Activated naive CD8-positive, alpha-beta T cell treated with anti-CD3 and anti-CD28 coated beads for 36 hours (primary cell): ENCODE data around the gene TRIM21. TPM values are rescaled to one million over a fixed set of nuclear protein-coding genes. Genes with fewer than 3 reads are reported as not detected.
"Not testable (repeated sequence)": the region's sequence is repeated elsewhere in the genome, so short reads cannot be mapped to it uniquely, and the experiment has no call there.

Experiments
- DNase-seq: peaks from one replicate; pipeline ENCODE4 v3.0.0; 2021
- H3K27ac Mint-ChIP-seq: one replicate; pipeline ENCODE4 v1.8.0; 2022; ENCODE audit warnings: mild to moderate bottlenecking, moderate library complexity, mixed read lengths
- H3K27me3 Mint-ChIP-seq: one replicate; pipeline ENCODE4 v1.8.0; 2022; ENCODE audit warnings: mild to moderate bottlenecking, mixed read lengths
- H3K36me3 Mint-ChIP-seq: one replicate; pipeline ENCODE4 v1.8.0; 2021; ENCODE audit warnings: mild to moderate bottlenecking, mixed read lengths
- H3K4me1 Mint-ChIP-seq: one replicate; pipeline ENCODE4 v1.8.0; 2021; ENCODE audit warnings: mixed read lengths
- H3K4me3 Mint-ChIP-seq: one replicate; pipeline ENCODE4 v1.8.0; 2022; ENCODE audit warnings: mild to moderate bottlenecking, moderate library complexity, mixed read lengths
- H3K9me3 Mint-ChIP-seq: one replicate; pipeline ENCODE4 v1.8.0; 2022; ENCODE audit warnings: mixed read lengths
- total RNA-seq, 2 experiments: library from RNA; stranded (reverse); gene quantifications; one replicate each; pipeline ENCODE4 v1.2.3, GENCODE V29; 2021

The TRIM21 gene
- total RNA-seq: 10 to 100 TPM; 34.3 to 37.1 TPM

DNA sequence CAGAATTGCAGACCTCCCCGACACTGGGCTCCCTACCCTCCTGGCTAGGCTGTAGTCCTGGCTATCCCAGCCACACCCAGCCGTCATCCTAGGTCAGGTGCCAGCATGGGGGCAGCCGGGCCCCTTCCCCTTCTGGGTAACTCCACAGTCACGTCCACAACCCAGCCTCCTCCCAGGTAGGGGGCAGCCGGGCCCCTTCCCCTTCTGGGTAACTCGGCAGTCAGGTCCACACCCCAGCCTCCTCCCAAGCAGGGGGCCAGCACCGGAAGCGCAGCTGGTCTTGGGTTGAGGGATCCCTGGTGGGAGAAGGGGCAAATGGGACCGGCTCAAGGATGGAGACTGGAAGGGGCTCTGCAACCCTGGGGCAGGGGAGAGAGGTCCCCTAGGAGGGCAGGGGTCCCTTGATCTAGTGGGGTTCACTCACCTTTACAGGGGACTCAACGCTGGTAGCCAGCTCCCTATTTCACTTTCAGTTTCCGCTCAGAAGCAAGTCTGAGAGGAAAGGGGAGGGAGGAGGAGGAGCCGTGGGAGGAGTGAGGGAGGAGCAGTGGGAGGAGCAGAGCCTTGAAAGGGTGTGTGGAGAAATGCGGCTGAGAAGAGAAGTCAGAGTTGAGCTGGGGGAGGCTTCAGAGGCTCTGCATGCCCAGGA is at the start of gene TRIM21:
Gene TRIM21 (minus strand): TSS at position 494 of the 649 bp plus-strand sequence. CDS start 3,293 bp downstream, outside the sequence.
- H3K4me1 Mint-ChIP-seq: peaks cover 33% of the 10 kb centered on the region
- H3K27ac Mint-ChIP-seq: peak within 1 kb of the TSS; percentile 96
- H3K36me3 Mint-ChIP-seq: peaks cover 44% of the 10 kb centered on the region
- DNase-seq: peak; percentile 85
- H3K27me3 Mint-ChIP-seq: peaks cover 5% of the 10 kb centered on the region
- H3K9me3 Mint-ChIP-seq: peaks cover 9% of the 10 kb centered on the region
- H3K4me3 Mint-ChIP-seq: peak within 1 kb of the TSS; percentile 95

DNA sequence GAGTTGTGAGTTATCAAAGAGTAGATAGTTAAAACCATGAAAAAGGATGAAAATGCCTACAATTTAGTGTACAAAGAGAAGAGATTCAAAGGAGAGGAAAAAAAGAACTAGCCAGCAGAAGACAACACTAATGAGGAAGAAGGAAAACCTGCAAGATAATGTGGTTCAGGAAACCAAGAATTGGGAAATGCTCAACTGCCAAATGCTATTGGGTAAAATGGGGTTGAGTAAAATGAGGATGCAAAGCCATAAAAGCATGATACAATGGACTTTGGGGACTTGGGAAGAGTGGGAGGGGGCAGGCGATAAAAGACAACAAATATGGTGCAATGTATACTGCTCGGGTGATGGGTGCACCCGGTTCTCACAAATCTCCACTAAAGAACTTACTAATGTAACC is 48.0 kb upstream of the TRIM21 start:
- H3K4me3 Mint-ChIP-seq: no peak overlapping the region
- peaks cover 7% of the 10 kb centered on the region for H3K27me3 Mint-ChIP-seq
- DNase-seq: no peak
- no peak overlapping the region for H3K27ac Mint-ChIP-seq
- H3K36me3 Mint-ChIP-seq: no peaks in the 10 kb centered on the region
- no peaks in the 10 kb centered on the region for H3K4me1 Mint-ChIP-seq
- peaks cover 2% of the 10 kb centered on the region for H3K9me3 Mint-ChIP-seq

GRCh38 chr11:4436411-4436810 is 42.9 kb upstream of the TRIM21 start:
- Mint-ChIP-seq H3K27me3 (peaks cover 6% of the 10 kb centered on the region), H3K4me3 (no peak overlapping the region), H3K9me3 (peaks cover 2% of the 10 kb centered on the region), H3K27ac (no peak overlapping the region), H3K36me3 (no peaks in the 10 kb centered on the region), H3K4me1 (no peaks in the 10 kb centered on the region)
- DNase-seq: no peak

GRCh38 chr11:4433856-4434255 is 40.4 kb upstream of the TRIM21 start:
- Mint-ChIP-seq H3K9me3 (no peaks in the 10 kb centered on the region), H3K4me3 (no peak overlapping the region), H3K36me3 (no peaks in the 10 kb centered on the region), H3K27me3 (peaks cover 8% of the 10 kb centered on the region), H3K27ac (no peak overlapping the region), H3K4me1 (no peaks in the 10 kb centered on the region)
- DNase-seq: no peak

- Mint-ChIP-seq H3K27me3 (peaks cover 7% of the 10 kb centered on the region), H3K36me3 (no peaks in the 10 kb centered on the region), H3K9me3 (no peaks in the 10 kb centered on the region), H3K4me3 (no peak overlapping the region), H3K27ac (no peak overlapping the region), H3K4me1 (no peaks in the 10 kb centered on the region)
- DNase-seq: no peak
These were observed 36.5 kb upstream of the TRIM21 start for GRCh38 chr11:4430051-4430450.

- Mint-ChIP-seq H3K27me3 (peaks cover 4% of the 10 kb centered on the region), H3K27ac (no peak overlapping the region), H3K9me3 (no peaks in the 10 kb centered on the region), H3K4me3 (no peak overlapping the region), H3K4me1 (no peaks in the 10 kb centered on the region), H3K36me3 (no peaks in the 10 kb centered on the region)
- no peak for DNase-seq
These were observed 24.9 kb upstream of the TRIM21 start for GRCh38 chr11:4418403-4418802.

DNA sequence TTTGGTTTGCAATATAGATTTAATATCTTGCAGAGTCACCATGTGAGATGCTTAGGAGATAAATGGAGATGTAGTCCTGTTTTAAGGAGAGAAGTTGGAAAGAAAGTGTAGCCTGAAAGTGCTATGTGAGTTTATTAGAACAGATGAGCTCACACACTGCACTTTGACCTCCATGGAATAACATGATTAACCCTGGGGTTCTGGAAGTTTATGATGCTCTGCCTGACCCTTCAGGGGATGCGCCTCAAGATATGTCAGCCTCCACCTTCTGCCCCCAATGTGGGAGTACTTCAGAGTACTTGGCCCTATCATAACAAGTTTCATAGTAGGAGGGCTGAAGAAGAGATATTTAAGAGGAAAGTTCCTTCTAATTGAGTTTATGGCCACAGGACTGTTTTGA is 23.3 kb upstream of the TRIM21 start:
- H3K27ac Mint-ChIP-seq: no peak overlapping the region
- no peaks in the 10 kb centered on the region for H3K4me1 Mint-ChIP-seq
- no peaks in the 10 kb centered on the region for H3K36me3 Mint-ChIP-seq
- no peak overlapping the region for H3K4me3 Mint-ChIP-seq
- no peaks in the 10 kb centered on the region for H3K9me3 Mint-ChIP-seq
- no peak for DNase-seq
- H3K27me3 Mint-ChIP-seq: peaks cover 4% of the 10 kb centered on the region

- Mint-ChIP-seq H3K4me1 (no peaks in the 10 kb centered on the region), H3K27me3 (peaks cover 4% of the 10 kb centered on the region), H3K36me3 (no peaks in the 10 kb centered on the region), H3K4me3 (no peak overlapping the region), H3K9me3 (no peaks in the 10 kb centered on the region), H3K27ac (no peak overlapping the region)
- DNase-seq: no peak
These were observed 22.8 kb upstream of the TRIM21 start for GRCh38 chr11:4416306-4416705.

- H3K4me3 Mint-ChIP-seq, H3K9me3 Mint-ChIP-seq, DNase-seq, H3K36me3 Mint-ChIP-seq, H3K4me1 Mint-ChIP-seq, H3K27ac Mint-ChIP-seq: not testable (repeated sequence)
- peaks cover 11% of the 10 kb centered on the region for H3K27me3 Mint-ChIP-seq
These were observed 12.7 kb upstream of the TRIM21 start for GRCh38 chr11:4406206-4406605.

- H3K27me3 Mint-ChIP-seq: peaks cover 6% of the 10 kb centered on the region
- H3K36me3 Mint-ChIP-seq: peaks cover 40% of the 10 kb centered on the region
- peaks cover 12% of the 10 kb centered on the region for H3K9me3 Mint-ChIP-seq
- no peak for DNase-seq
- peak overlapping the region; percentile 96 for H3K27ac Mint-ChIP-seq
- H3K4me1 Mint-ChIP-seq: peaks cover 31% of the 10 kb centered on the region
- H3K4me3 Mint-ChIP-seq: peak overlapping the region; percentile 95
These were observed 339 bp upstream of the TRIM21 start for GRCh38 chr11:4393858-4394223.

DNA sequence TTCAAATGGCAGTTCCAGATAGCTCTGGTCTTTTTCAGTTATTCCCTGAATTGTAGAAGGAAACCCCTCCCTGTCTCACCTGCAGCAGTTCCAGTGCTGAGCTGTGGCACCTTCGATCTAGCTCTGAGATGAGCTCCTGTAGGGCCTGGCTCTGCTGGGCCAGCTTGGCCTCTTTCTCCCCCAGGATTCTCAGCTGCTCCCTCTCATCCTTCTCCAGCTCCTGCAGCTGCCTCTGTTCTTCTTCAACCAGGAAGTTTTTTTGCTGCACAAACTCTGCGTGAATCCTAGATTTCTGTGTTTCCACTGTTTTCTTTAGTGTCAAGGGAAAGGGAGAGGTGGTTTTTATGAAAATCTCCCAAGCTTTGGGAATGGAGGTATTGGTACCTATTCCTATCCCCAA is 5.3 kb downstream of the TRIM21 start:
- Mint-ChIP-seq H3K9me3 (no peaks in the 10 kb centered on the region), H3K27me3 (no peaks in the 10 kb centered on the region), H3K27ac (no peak overlapping the region), H3K4me3 (no peak overlapping the region), H3K36me3 (peaks cover 61% of the 10 kb centered on the region), H3K4me1 (peaks cover 25% of the 10 kb centered on the region)
- no peak for DNase-seq

DNA sequence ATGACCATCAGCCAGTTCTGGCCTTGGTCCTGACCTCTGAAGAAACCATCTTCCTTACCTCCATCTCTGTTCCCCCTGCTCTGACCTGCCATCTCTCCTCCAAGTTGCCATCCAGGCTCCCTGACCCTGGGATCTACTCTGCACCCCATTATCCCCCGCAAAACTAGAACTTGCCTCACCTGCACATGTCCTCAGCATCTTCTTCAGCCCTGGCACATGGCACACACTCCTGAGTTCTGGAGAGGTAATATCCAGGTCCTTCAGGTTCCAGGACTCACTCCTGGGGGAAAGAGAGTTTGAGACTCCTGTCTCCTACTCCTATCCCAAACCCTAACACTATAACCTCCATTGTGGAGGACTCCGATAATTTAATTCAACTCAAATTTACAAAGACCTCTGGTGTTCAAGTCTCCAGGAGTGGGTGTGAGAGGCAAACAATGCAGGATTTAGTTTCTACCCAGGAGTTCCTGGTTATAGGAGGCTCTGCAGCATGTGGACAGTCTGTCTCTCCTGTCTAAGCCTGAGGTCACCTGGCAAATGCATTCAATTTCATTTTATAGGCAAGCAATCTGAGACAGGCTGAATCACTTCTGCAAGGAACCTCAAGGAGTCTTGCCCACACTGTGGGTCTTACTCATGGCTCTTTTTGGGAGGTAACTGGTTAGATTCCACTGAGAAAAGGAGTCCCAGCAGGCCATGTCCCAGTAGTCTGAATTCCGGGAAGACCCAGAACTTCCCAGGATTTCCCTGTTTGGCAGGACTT is 7.3 kb downstream of the TRIM21 start:
- H3K9me3 Mint-ChIP-seq: no peaks in the 10 kb centered on the region
- H3K4me1 Mint-ChIP-seq: peaks cover 11% of the 10 kb centered on the region
- no peak overlapping the region for H3K4me3 Mint-ChIP-seq
- H3K27ac Mint-ChIP-seq: no peak overlapping the region
- no peaks in the 10 kb centered on the region for H3K27me3 Mint-ChIP-seq
- no peak for DNase-seq
- peaks cover 45% of the 10 kb centered on the region for H3K36me3 Mint-ChIP-seq

DNA sequence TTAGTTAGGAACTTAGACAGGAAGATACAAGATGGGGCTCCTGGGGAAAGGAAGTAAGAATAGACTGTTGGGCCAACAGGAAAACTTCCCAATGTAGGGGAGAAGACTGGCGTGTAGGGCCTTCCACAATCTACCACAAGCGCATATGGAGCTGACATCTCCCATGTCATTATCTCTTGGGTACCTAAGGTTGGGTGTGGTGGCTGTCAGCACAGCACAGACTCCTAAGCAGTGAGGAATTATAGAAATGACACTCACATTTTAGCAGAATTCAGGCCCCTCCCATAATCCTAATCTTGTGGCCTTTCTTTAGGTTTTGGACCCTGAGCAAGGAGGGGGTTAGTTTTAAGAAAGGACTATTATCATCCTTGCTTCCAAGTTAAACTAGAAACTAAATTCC is 11.6 kb downstream of the TRIM21 start:
- Mint-ChIP-seq H3K36me3 (peaks cover 15% of the 10 kb centered on the region), H3K27me3 (no peaks in the 10 kb centered on the region), H3K4me3 (no peak overlapping the region), H3K4me1 (no peaks in the 10 kb centered on the region), H3K9me3 (no peaks in the 10 kb centered on the region), H3K27ac (no peak overlapping the region)
- no peak for DNase-seq

- no peak overlapping the region for H3K4me3 Mint-ChIP-seq
- no peak overlapping the region for H3K27ac Mint-ChIP-seq
- no peaks in the 10 kb centered on the region for H3K4me1 Mint-ChIP-seq
- no peak for DNase-seq
- no peaks in the 10 kb centered on the region for H3K9me3 Mint-ChIP-seq
- peaks cover 4% of the 10 kb centered on the region for H3K27me3 Mint-ChIP-seq
- no peaks in the 10 kb centered on the region for H3K36me3 Mint-ChIP-seq
These were observed 17.9 kb downstream of the TRIM21 start for GRCh38 chr11:4375431-4376140.

DNA sequence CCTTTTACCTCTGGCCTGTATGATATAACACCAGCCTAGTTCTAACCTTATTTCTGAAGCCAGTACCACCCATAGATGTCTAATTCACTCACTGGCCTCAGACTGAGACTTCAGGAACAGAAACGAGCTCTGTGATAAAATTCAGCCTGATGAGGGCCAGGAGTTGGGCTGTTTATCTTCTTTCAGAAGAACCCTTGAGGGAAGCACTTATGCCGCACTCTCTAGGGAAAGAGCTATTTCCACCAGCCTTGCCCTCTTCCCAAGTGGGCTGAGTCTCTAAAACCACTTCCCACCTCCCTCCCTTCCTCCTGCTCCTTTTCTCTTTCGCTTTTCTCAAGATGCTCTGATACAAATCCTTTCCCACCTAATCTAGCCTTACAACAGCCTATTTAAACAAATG is 23.3 kb downstream of the TRIM21 start:
- H3K4me1 Mint-ChIP-seq: no peaks in the 10 kb centered on the region
- H3K9me3 Mint-ChIP-seq: no peaks in the 10 kb centered on the region
- H3K4me3 Mint-ChIP-seq: no peak overlapping the region
- H3K27me3 Mint-ChIP-seq: peaks cover 4% of the 10 kb centered on the region
- DNase-seq: no peak
- H3K27ac Mint-ChIP-seq: no peak overlapping the region
- H3K36me3 Mint-ChIP-seq: no peaks in the 10 kb centered on the region
